ENCODE results near the gene PDZD2.
"Not testable (repeated sequence)": the region's sequence is repeated elsewhere in the genome, so short reads cannot be mapped to it uniquely, and the experiment has no call there.

PDZD2 gene

GRCh38 chr5:32002755-32003154, 363.8 kb downstream of the PDZD2 start:
- no peak for TF ChIP-seq CTCF (IDR thresholded peaks at IDR 0.05)
- Histone ChIP-seq H3K4me3 (no peak overlapping the region), H3K27ac (no peak overlapping the region)
- no peak for DNase-seq (ENCODE audit: low spot score)

DNA sequence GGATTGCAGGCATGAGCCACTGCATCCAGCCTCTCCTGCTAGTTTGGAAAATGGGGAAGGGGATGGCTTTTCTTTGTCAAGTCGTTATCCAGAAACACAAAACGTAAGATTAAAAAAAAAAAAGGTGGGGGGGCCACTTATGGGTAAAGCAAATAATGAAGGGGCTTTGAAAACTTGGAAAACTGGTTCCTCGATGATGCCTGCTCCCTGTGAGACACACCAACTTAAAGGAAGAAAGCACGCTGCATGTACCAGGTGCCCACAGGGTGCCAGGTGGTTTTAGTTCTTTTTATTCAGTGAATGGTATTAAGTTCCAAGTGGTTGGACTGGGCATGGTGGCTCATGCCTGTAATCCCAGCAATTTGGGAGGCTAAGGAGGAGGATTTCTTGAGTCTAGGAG, 365.1 kb downstream of the PDZD2 start:
- H3K4me3 ChIP-seq = no peak overlapping the region
- TF ChIP-seq CTCF (IDR thresholded peaks at IDR 0.05) = no peak
- DNase-seq (ENCODE audit: low spot score) = no peak
- H3K27ac ChIP-seq = no peak overlapping the region

DNA sequence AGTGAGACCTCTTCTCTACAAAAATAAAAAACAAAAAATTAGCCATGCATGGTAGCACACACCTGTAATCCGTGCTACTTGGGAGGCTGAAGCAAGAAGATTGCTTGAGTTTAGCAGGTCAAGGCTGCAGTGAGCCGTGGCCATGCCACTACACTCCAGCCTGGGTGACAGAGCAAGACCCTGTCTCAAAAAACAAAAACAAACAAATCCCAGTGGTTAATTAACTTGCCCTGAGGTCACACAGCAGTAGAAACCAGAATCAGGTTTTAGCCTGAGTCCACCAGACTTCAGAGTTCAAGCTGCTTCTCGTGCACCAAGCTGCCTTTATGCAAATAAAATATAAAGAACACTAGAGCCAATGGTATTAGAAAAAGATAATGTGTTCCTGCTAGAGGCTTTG, 365.5 kb downstream of the PDZD2 start:
- Histone ChIP-seq H3K4me3 (no peak overlapping the region), H3K27ac (no peak overlapping the region)
- no peak for DNase-seq (ENCODE audit: low spot score)
- no peak for TF ChIP-seq CTCF (IDR thresholded peaks at IDR 0.05)

- Histone ChIP-seq H3K27ac (no peak overlapping the region), H3K4me3 (no peak overlapping the region)
- no peak for DNase-seq (ENCODE audit: low spot score)
- no peak for TF ChIP-seq CTCF (IDR thresholded peaks at IDR 0.05)
Observed at GRCh38 chr5:32008746-32009145, 369.8 kb downstream of the PDZD2 start.

DNA sequence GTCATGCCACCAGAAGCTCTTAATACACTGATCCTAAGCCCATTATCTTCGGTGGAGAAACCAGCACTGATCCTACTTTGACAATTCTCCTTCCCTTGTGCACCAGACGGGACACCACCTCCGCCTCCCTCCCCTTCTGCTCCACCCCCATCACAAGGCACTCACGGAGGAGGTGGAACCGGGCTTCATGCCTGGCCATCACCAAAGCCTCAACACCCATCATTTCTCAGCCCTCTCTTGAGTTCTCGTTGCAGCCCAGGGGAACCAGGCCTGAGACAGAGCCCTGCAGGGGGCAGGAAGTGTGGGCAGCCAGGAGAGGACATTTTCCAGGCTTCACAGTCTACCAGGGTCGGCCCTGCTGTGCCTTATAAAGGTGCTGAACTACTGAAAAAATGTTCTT, 374.7 kb downstream of the PDZD2 start:
- TF ChIP-seq CTCF (IDR thresholded peaks at IDR 0.05) = no peak
- no peak overlapping the region for H3K4me3 ChIP-seq
- H3K27ac ChIP-seq = no peak overlapping the region
- no peak for DNase-seq (ENCODE audit: low spot score)

DNA sequence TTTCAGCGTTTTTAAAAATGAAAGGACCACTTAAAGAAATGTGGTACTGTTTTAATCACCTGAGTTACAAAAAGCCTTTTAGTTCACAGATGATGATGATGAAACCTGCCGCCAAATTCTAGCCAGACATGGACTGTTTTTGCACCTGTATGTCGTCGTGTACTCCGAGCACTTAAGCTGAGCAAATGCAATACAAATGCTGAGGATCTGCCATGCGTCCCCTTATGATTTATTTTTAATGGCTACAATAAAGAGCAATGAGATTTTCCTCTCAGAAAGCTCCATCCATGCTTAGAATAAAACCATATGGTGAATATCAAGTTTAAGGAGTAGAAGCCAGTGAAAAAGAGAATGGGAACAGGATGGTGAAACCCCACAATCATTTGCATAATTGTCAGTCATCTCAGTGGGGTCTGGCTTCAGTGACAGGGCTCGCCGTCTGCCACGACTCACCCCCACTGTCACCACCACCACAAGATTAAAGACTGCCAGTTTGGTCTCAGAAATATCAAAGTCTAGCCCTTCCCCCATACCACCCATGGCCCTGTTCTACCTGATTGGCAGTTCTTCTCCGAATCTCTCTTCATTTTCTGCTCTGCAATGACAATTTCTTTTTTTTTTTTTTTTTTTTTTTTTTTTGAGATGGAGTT, 375.3 kb downstream of the PDZD2 start:
- no peak for DNase-seq (ENCODE audit: low spot score)
- no peak overlapping the region for H3K27ac ChIP-seq
- no peak overlapping the region for H3K4me3 ChIP-seq
- no peak for TF ChIP-seq CTCF (IDR thresholded peaks at IDR 0.05)

- not testable (repeated sequence) for DNase-seq (ENCODE audit: low spot score); H3K4me3 ChIP-seq; H3K27ac ChIP-seq
Observed at GRCh38 chr5:32015262-32015661, 376.3 kb downstream of the PDZD2 start.
